DMS53 (cell line): ENCODE measurements around the gene OPRL1.

ENCODE experiments used
- DNase-seq: peaks from one replicate; lab custom pipeline; 2025; lab: John Stamatoyannopoulos, UW

Gene OPRL1

GRCh38 chr20:64080013-64080812 is at the start of gene OPRL1:
Gene OPRL1, plus strand, starts transcription at chr20:64080082. Its CDS starts 12,639 bp downstream, at chr20:64092721.
- DNase-seq, result peak; percentile 71

GRCh38 chr20:64030371-64031134 is 49.3 kb upstream of the OPRL1 start:
- no peak for DNase-seq

- no peak for DNase-seq
Observed at GRCh38 chr20:64031822-64032314, 48.0 kb upstream of the OPRL1 start.

- DNase-seq, result no peak
Observed at GRCh38 chr20:64032706-64033624, 46.9 kb upstream of the OPRL1 start.

GRCh38 chr20:64033981-64034493 is 45.8 kb upstream of the OPRL1 start:
- DNase-seq, result no peak

- no peak for DNase-seq
Observed at GRCh38 chr20:64035066-64035932, 44.6 kb upstream of the OPRL1 start.

GRCh38 chr20:64035933-64036345 is 43.9 kb upstream of the OPRL1 start, which contains the start of gene C20orf204:
Gene C20orf204, plus strand, starts transcription at chr20:64036182. Its CDS starts 142 bp downstream, at chr20:64036324.
- DNase-seq, result no peak

GRCh38 chr20:64036346-64037198 is 43.3 kb upstream of the OPRL1 start:
- DNase-seq, result no peak

- DNase-seq, result no peak
Observed at GRCh38 chr20:64037199-64037497, 42.7 kb upstream of the OPRL1 start.

- DNase-seq, result peak; percentile 64
Observed at GRCh38 chr20:64037498-64038213, 42.2 kb upstream of the OPRL1 start.

- DNase-seq, result peak; percentile 89
Observed at GRCh38 chr20:64038224-64038564, 41.7 kb upstream of the OPRL1 start.

- DNase-seq, result peak; percentile 94
Observed at GRCh38 chr20:64038565-64039292, 41.2 kb upstream of the OPRL1 start.

GRCh38 chr20:64039293-64040160 is 40.4 kb upstream of the OPRL1 start:
- peak; percentile 79 for DNase-seq

GRCh38 chr20:64040231-64041039 is 39.4 kb upstream of the OPRL1 start:
- DNase-seq, result no peak

- peak; percentile 23 for DNase-seq
Observed at GRCh38 chr20:64041040-64041780, 38.7 kb upstream of the OPRL1 start.

- no peak for DNase-seq
Observed at GRCh38 chr20:64041781-64042053, 38.2 kb upstream of the OPRL1 start.
